Bronchial epithelial cell (primary cell): Measurements from ENCODE around the gene GM2A. TPM values are rescaled to one million over a fixed set of nuclear protein-coding genes. Genes with fewer than 3 reads are reported as not detected.
"Not testable (repeated sequence)": the region's sequence is repeated elsewhere in the genome, so short reads cannot be mapped to it uniquely, and the experiment has no call there.

ENCODE experiments used
- DNase-seq: peaks from one replicate; pipeline ENCODE4 v3.0.0-alpha.2; 2010; ENCODE audit warnings: low read depth
- FAIRE-seq: peaks from 2 replicates; lab custom pipeline; 2011; peaks lifted over from hg19 to GRCh38; lab: Jason Lieb, UNC
- H3K27me3 ChIP-seq: 2 replicates; pipeline ENCODE4 v1.5.1; 2011; ENCODE audit warnings: low read length; ENCODE audit not compliant: control insufficient read depth, insufficient read depth
- H3K36me3 ChIP-seq: 2 replicates; pipeline ENCODE4 v1.5.1; 2011; ENCODE audit warnings: low read length; ENCODE audit not compliant: control insufficient read depth, insufficient read depth
- H3K4me3 ChIP-seq: 2 replicates; pipeline ENCODE4 v1.5.1; 2011; ENCODE audit warnings: mild to moderate bottlenecking, low read depth, low read length, control low read depth
- CTCF ChIP-seq: IDR thresholded peaks from 2 replicates; pipeline ENCODE4 v1.5.1; 2011; ENCODE audit warnings: mild to moderate bottlenecking, moderate library complexity, low read length, control low read depth, inconsistent platforms; ENCODE audit not compliant: insufficient read depth, severe bottlenecking
- total RNA-seq: library from RNA; depleted of rRNA; stranded (reverse); fragments of >200 nt; gene quantifications from 2 replicates; pipeline ENCODE4 v1.2.1, GENCODE V29; 2014

The GM2A gene
- total RNA-seq, 1 donor from 2014 or later: 121 TPM

DNA sequence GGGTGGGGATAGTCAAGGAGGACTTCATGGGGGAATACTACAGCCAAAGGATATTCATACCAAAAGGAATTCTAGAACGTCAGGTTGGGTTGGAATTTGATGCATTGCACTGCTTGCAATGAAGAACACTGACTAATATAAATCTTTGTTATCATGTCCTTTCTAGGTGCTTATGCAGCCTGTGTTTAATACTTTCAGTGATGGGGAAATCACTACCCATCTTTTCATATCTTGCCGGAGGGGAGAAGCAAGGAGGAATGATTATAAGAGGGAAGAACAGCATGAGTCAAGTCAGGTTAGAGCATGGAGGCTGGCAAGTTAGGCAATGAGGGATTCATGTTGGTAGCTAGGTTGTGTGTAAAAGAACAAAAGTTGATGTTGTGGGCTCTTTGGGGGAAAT lies 24.0 kb upstream of the GM2A start:
- no peaks in the 10 kb centered on the region for H3K36me3 ChIP-seq
- no peak overlapping the region for H3K4me3 ChIP-seq
- FAIRE-seq: no peak
- no peak for TF ChIP-seq CTCF
- H3K27me3 ChIP-seq: no peaks in the 10 kb centered on the region
- no peak for DNase-seq

- H3K36me3 ChIP-seq: no peaks in the 10 kb centered on the region
- no peak for DNase-seq
- TF ChIP-seq CTCF: no peak
- no peak overlapping the region for H3K4me3 ChIP-seq
- FAIRE-seq: no peak
- no peaks in the 10 kb centered on the region for H3K27me3 ChIP-seq
Measured at GRCh38 chr5:151230048-151230680, 22.8 kb upstream of the GM2A start.

GRCh38 chr5:151231359-151231758 lies 21.6 kb upstream of the GM2A start:
- no peak for DNase-seq
- no peak for TF ChIP-seq CTCF
- no peaks in the 10 kb centered on the region for H3K36me3 ChIP-seq
- FAIRE-seq: no peak
- H3K27me3 ChIP-seq: no peaks in the 10 kb centered on the region
- H3K4me3 ChIP-seq: no peak overlapping the region

DNA sequence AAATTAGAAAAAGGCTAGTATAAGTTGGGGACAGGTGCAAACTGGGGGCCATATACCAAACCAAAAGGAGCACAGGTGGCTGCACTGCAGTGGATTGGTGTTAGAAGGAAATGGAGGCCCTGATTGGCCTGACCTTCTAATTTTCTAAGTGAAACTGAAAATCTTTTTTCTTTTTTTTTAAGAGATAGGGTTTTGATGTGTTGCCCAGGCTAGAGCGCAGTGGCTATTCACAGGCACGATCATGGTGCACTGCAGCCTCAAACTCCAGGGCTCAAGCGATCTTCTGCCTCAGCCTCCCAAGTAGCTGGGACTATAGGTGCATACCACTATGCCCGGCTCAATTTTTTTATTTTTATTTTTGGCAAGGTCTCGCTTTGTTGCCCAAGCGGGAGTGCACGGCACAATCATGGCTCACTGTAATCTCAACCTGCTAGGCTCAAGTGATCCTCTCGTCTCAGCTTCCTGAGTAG lies 19.3 kb upstream of the GM2A start:
- FAIRE-seq: no peak
- no peaks in the 10 kb centered on the region for H3K27me3 ChIP-seq
- no peak for TF ChIP-seq CTCF
- DNase-seq: no peak
- H3K36me3 ChIP-seq: no peaks in the 10 kb centered on the region
- H3K4me3 ChIP-seq: no peak overlapping the region

DNA sequence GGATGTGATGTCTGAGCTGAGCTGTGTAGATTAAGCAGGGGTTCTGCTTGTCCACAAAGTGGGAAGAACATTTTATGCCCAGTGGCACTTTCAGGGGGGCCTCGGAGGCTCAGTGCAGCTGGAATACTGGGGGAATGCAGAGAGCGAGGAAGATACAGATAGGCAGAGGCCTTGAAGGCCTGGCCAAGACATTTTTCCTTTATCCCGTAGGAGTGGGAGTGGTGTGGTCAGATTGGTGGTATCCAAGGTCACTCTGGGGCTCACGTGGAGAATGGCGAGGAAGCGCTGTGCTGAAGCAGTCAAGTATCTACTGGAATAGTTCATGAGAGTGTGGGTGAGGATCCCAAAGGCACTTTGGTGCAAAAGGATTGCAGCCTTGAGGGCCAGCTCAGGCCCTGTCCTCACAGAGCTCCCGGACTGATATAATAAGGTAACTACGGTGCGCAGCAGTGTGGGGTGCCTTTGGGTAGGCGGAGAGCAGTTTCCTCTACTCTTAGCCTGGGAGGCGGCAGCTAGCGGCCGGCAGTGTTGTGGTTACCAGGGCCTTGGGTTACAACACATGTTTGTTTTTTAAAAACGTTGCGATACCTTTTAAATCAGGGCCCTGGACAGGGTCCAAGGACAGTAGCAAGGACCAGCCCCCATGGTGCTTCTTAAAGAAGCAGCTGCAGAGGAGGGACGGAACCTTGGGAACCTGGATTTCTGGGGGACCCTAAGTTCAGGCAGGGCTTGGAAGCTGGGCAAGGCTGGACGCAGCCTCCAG lies 18.3 kb upstream of the GM2A start:
- FAIRE-seq (no peak), DNase-seq (no peak)
- H3K4me3 ChIP-seq: no peak overlapping the region
- no peaks in the 10 kb centered on the region for H3K36me3 ChIP-seq
- no peaks in the 10 kb centered on the region for H3K27me3 ChIP-seq
- TF ChIP-seq CTCF: no peak

GRCh38 chr5:151235239-151235571 lies 17.8 kb upstream of the GM2A start:
- not testable (repeated sequence) for DNase-seq, H3K4me3 ChIP-seq, H3K27me3 ChIP-seq, H3K36me3 ChIP-seq, FAIRE-seq
